HG03575 (cell line): ENCODE data around the gene MCC.
"Not testable (repeated sequence)": the region's sequence is repeated elsewhere in the genome, so short reads cannot be mapped to it uniquely, and the experiment has no call there.

Experiments used
- ATAC-seq: cut with Tn5 transposase; IDR thresholded peaks from one replicate; pipeline ENCODE4 v1.9.1; 2021; ENCODE audit not compliant: unreplicated experiment, insufficient number of reproducible peaks, low FRiP score; ENCODE audit errors: extremely low read depth

Gene MCC

DNA sequence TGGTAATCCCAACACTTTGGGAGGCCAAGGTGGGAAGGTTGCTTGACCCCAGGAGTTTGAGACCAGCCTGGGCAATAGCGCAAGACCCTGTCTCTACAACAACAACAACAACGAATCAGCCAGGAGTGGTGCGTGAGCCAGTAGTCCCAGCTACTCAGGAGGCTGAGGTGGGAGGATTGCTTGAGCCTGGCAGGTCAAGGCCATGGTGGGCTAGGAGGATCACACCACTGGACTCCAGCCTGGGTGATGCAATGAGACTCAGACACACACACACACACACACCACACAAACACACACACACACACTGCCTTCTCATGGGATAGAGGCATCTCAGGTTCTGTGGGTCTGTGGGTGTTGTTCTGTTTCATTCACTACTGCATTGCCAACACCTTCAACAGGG, 396.6 kb downstream of the MCC start:
- no peak for ATAC-seq

DNA sequence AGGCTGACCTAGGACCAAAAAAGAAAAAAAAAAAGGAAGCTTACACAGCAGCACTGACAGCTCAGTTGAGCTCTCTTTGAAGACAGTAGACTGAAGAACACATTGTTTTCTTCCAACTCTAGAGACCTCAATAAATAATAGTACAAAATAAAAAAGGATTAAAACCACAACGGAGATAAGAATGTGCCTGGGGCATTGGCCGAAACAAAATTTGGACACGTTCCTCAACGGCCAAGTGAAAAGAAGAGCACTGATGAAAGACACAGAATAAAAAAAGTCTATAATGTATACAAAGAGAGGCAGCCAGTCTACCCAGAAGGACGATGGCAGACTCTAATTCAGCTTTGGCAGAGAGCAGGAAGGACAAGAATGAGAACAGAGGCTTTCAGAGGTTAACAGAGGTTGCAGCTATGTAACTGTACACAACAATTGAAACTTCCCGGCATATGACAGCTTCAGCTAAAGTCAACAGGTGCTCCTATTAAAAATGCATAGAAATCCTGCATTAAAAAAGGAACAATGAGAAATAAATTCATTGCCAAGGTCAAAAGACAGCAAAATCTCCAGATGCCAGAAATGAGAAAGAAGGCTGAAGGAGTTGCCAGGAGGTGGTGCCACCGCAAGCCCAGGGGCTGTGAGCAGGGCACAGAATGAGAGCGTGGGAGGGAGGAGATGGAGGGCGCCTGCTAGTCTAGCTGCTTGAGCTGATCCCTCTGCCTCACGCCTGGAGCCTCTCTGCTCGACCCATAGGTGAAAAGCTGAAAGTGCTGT, 397.7 kb downstream of the MCC start:
- ATAC-seq: no peak

DNA sequence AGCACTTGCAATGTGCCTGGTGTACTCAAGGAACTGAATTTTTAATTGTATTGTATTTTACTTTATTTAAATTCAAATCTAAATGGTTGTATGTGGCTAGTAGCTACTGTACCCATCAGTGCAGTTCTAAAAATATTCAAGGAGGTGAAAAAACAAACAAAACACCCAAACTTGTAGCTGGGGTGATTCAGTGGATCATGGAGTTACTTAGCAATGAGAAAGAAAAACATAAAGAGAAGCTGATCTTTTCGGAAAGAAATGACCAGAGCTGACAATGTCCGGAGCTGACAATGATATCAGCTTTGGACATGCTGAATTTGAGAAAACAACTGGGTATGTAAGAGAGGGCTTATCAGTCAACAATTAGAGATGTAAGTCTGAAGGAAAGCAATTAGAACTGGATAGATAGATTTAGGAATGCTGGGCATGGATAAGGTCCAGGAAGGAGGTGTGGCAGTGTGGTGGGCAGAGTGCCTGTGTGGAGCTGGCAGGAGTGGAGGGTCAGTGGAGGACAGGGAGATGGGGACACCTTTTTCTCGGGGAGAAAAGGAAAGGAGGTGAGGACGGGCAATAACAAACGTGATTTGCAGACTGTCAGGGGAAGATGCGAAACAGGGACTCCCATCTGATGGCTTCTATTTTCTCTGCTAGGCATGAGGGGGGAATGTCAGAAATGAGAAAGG, 398.5 kb downstream of the MCC start:
- ATAC-seq: no peak

DNA sequence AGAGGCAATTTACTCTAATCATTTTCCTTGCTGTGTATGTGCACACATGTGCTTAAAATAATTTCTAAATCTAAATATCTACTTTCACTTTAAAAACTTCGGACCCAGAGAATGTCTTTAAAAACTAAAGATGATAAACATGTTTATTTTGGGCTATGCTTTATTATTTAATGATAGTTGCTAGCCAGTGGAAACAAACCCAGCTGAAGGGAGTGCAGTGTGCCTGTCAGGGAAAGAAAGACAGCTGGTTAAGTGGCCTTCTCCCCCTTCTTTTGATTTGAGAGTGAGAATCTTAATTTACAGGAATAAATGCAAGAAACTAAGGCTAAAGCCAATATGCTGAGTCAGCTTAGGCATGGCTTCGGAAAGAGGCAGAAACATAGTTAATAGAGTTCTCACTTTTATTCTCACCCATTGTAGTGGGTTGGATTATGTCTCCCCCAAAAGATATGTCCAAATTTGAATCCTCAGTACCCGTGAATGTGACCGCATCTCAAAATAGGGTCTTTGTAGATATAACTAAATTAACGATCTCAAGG, 400.2 kb downstream of the MCC start:
- ATAC-seq: no peak

DNA sequence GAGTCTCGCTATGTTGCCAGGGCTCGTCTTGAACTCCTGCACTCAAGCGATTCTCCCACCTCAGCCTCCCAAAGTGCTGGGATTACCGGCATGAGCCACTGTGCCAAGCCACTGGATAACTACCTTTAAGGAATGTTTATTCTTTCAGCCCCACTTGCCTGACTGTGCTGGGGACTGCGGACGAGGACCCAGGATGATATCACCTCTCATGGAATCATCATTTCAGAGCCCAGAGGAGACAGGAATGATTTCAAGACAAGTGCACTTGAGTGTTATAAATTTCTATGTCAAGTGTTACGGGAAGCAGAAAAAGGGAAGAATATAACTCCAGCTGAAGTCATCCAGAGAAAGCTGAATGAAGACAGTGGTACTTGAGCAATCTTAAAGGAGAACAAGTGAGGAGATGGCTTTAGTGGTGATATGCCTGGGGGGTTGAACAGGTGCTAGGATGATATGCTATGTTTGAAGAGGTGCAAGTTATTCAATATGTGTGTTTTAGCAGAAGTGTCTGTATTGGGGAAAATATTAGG, 402.3 kb downstream of the MCC start:
- no peak for ATAC-seq

DNA sequence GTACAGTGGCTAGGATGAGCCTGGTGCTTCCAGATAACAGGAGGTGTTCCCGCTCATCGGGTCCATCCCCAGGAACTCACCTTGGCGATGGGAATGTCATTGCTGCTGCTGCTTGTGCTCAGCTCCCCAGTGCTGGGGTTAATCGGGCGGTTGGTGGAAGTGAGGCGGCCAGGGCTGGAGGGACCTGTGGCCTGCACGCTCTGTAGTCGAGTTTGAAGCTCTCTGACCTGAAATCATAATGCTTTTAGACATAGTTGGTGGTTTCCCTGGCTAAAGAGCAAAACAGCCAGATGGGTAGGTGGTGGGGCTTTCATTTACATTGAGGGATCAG, 403.2 kb downstream of the MCC start:
- no peak for ATAC-seq

DNA sequence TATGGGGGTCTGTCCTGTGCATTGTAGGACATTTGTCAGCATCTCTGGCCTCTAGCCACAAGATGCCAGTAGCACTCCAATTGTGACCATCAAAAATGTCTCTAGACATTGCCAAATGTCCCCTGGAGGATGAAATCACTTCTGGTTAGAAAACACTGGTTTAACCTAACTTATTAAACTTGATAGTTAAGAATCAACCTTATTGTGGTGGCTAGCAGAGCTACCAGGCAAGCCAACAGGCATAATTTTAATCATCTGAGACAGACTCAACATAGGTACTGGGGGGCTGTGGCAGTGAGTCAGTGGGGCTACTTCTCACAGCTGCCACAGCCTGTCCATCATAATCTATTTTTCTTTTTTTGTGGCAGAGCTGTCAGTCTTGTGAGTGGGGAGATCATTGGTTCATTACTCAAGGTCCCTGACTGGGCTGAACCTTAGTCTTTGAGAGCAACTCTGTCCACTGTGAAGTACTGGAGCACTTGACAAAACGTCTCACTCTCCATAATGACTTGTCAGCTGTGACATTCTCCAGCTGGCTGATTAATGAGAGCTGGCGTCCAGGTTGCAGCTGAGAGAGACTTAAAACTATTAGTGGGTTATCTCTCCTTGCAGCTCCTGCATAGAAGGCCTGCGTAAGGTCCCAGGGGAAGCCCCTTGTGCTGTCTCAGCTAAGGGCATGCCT, 403.7 kb downstream of the MCC start:
- ATAC-seq: no peak

DNA sequence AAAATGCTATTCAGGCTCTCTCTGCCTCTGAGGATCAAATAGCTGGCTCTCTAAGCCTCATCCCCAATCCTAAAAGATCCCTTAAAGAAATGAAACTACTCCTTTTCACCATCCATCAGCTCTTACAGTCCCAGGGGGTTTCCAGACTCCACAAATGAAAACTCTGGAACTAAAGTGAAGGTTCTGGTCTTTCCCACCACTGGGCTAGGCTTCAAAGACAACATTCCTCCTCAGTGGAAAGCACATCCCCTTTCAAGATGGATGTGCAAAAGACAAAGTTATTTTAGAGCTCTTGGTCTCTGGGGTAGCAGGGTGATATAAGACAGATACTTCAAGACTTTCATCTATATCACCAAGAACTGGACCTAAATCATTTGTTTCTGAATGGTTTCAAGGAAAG, 404.8 kb downstream of the MCC start:
- ATAC-seq: no peak

DNA sequence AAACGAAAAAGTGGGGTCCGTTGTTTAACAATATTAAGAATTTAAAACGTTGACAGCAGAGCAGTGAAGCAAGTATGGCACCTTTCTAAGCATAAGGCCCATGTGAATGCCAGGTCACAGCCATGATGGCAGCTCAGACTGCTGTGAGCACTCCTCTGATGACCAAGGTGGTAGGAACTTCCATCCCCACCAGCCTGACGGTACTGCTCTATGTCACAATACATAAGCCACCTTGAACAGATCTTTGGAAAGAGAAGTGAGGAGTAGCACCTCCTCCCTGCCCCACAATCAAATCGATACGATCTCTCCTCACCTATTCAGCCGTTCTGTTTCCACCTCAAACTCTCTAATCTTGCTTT, 405.7 kb downstream of the MCC start:
- ATAC-seq: no peak

DNA sequence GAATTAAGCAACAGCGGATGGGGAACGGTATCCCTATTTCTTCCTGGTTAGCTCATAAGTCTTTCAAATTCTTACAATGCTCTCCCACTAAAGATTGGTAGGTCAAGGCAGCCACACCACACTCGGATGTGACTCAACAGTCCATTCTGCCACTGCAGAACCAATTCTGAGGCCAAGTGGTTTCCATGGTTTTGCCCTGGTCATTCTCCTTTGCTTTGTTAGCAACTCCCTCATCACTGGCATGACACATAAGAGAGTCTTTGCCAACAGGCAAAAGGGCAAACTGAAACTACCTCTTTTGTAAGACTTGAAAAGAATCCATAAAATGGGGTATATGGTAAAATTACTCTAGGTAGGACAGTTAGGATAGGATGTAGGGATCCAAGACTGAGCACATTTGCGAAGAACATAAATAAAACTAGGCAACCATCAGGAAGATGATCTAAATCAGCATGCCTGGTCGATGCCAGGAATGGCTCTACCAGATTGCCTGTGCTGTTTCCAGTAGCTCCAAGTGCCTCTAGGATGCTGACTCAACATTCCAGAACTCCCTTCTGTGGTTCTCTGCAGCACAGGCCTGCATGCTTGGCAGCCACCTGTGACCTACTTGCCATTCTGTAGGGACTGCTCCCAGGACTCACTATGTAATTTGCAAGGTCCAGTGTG, 406.2 kb downstream of the MCC start:
- no peak for ATAC-seq

DNA sequence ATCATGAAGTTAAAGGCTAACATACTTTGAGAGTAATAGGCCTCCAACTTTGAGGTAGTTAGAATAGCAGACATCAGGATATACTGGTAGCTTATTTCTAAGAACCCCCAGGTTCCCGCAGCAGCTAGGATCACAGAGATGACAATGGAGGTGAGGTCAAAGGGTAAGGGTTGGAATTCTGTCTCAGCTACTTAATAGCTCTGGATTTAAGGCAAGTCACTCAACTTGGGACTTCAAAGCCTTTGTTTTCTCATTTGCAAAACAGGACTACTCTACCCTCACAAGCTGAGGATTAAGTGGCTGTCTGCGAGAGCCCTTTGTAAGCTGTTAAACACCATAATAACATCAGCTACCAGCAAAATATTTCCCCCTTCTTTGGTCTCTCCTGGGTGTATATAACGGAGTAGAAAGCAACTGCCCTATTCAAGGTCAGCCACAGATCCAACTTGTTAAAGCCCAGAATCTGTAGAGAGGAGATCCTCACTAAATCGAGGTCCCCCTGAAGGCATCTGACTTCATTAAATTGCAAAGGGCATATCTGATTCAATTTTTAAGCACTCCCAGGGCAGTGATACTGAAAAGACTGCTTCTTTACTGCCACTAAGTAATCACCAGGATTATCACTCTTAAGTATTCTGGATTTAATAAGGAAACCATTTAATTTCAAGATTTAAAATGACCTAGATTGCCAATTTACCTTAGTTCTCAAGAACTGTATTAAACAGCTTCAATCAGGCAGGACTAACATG, 407.0 kb downstream of the MCC start:
- no peak for ATAC-seq

DNA sequence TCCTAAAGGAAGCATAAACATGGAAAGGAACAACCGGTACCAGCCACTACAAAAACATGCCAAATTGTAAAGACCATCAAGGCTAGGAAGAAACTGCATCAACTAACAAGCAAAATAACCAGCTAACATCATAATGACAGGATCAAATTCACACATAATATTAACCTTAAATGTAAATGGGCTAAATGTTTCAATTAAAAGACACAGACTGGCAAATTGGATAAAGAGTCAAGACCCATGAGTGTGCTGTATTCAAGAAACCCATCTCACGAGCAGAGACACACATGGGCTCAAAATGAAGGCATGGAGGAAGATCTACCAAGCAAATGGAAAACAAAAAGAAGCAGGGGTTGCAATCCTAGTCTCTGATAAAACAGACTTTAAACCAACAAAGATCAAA, 411.6 kb downstream of the MCC start:
- ATAC-seq: not testable (repeated sequence)

DNA sequence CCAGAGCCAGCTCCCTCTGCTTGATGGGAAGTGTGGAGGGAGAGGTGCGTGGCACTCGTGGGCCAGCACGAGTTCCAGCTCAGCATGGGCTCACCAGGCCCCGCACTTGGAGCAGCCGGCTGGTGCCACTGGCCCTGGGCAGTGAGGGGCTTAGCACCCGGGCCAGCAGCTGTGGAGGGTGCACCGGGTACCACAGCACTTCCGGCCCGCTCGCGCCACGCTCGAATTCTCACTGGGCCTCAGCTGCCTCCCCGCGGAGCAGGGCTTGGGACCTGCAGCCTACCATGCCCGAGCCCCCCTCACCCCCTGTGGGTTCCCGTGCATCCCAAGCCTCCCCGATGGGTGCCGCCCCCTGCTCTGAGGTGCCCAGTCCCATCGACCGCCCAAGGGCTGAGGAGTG, 413.2 kb downstream of the MCC start:
- no peak for ATAC-seq

DNA sequence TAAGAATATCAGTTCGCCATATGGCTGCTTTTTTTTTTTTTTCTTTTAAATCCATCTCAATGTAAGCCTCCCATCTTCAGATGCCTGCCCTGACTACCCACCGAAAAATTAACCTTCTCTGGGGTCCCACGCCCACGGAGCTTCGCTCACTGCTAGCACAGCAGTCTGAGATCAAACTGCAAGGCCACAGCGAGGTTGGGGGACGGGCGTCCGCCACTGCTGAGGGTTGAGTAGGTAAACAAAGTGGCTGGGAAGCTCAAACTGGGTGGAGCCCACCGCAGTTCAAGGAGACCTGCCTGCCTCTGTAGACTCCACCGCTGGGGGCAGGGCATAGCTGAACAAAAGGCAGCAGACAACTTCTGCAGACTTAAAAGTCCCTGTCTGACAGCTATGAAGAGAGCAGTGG, 414.6 kb downstream of the MCC start:
- not testable (repeated sequence) for ATAC-seq

DNA sequence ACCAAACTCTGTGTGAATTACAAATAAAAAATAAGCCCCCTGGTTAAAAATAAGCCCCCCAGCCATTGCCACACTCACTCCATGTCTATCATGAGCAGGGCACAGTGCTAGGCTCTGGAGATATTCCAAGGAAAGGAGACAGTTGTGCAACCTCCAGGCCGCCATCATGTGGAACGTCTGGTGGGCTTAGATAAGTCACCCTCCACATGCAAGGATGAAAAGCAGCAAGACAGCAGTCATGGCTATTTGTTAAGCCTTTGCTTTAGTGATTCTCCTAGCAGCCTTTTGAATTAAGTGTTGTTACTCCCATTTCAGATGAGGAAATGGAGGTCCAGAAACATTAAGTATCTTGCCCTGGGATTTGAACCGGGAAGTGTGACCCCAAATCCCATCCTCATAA, 416.9 kb downstream of the MCC start:
- no peak for ATAC-seq

DNA sequence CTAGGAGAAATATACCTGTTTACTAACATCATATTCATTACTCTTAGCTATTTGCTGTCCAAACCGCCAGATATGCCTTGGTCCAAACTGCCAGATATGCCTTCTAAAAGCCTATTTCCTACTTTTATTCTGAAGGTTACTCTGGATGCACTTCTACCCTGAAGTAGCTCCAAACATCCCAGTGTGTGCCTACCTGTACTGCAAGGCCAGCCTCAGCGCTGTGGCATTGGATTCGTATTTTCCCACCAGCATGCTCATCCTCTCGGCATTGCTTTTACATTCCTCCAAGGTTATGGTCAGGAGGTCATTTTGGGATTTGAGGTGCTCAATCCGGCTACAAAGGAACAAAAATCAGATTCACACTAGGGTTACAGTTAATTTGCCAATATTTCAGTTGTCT, 417.4 kb downstream of the MCC start:
- no peak for ATAC-seq

DNA sequence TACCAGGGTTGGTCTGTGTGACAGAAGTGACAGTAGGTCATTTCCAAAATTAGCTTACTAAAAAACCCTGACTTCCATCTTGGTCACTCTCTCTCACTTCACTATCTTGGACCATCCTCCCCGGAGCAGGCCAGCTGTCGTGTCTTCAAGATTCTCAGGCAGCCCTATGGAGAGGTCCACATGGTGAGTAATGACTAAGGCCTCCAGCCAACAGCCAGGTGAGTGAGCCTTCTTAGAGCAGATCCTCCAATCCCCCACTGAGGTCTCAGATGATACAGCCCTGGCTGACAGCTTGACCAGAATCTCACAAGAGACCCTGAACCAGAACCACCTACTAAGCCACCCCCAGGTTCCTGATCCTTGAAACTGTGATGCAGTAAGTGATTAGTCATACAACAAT, 419.7 kb downstream of the MCC start:
- no peak for ATAC-seq

DNA sequence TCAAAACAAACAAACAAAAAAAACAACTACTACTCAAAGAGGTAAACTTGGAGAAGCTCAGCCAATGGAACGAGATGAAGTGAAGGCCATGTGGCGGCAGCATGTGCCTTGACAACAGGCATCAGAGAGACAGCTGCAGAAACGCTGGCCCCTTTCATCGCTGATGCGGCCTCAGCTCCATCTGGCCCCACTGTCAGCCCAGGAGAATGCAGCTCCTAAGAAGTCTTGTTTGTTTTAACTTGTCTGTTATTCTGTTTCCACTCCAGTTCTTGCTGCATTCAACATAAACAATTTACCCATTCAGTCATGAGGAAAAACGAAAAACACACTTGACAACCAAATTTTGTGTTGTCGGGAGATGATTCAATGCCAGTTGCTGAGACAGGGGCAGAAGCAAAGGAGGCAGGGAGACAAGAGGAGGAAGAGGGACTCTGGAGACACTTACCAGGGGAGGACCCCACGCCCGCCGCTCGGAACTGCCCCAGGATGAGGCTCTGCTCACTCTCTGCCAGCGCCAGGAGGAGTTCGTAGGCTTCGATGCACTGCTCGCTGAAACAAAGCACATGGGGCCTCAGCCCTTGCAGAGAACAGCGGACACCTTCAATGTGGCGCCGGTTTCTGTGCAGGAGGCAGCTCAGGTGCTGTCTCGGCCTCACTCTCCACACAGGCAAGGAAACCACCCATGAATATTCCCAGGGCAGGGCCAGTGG, 420.5 kb downstream of the MCC start:
- no peak for ATAC-seq
